ENCODE results near the gene ARID4B.

Gene ARID4B

DNA sequence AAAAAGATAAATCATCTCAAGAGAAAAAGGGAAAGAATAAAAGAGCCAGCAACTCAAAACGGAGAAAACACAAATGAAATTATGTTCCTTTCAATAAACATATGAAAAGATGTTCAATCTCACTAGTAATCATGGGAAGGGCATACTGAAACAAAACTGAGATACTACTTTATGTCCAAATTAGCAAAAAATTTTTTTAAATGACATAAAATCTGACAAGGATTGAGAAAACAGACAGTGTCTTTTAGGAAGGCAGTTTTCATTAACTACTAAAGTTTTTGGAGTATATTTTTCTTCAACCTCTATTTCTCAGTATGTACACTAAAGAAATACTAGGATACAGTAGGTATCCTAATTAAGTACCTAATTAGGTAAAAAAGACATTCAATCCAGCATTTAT lies 73.3 kb downstream of the ARID4B start:
- no peaks in the 10 kb centered on the region for H3K27me3 Mint-ChIP-seq (ENCODE audit: low read depth, poor library complexity)
- H3K36me3 Mint-ChIP-seq (ENCODE audit: low read depth): peaks cover 28% of the 10 kb centered on the region
- H3K4me1 Mint-ChIP-seq: no peaks in the 10 kb centered on the region
- no peak overlapping the region for H3K4me3 Mint-ChIP-seq
- no peak for DNase-seq
- H3K27ac Mint-ChIP-seq: no peak overlapping the region
- no peaks in the 10 kb centered on the region for H3K9me3 Mint-ChIP-seq
- TF ChIP-seq, protein P1, sequence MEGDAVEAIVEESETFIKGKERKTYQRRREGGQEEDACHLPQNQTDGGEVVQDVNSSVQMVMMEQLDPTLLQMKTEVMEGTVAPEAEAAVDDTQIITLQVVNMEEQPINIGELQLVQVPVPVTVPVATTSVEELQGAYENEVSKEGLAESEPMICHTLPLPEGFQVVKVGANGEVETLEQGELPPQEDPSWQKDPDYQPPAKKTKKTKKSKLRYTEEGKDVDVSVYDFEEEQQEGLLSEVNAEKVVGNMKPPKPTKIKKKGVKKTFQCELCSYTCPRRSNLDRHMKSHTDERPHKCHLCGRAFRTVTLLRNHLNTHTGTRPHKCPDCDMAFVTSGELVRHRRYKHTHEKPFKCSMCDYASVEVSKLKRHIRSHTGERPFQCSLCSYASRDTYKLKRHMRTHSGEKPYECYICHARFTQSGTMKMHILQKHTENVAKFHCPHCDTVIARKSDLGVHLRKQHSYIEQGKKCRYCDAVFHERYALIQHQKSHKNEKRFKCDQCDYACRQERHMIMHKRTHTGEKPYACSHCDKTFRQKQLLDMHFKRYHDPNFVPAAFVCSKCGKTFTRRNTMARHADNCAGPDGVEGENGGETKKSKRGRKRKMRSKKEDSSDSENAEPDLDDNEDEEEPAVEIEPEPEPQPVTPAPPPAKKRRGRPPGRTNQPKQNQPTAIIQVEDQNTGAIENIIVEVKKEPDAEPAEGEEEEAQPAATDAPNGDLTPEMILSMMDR (IDR thresholded peaks at IDR 0.05): no peak

DNA sequence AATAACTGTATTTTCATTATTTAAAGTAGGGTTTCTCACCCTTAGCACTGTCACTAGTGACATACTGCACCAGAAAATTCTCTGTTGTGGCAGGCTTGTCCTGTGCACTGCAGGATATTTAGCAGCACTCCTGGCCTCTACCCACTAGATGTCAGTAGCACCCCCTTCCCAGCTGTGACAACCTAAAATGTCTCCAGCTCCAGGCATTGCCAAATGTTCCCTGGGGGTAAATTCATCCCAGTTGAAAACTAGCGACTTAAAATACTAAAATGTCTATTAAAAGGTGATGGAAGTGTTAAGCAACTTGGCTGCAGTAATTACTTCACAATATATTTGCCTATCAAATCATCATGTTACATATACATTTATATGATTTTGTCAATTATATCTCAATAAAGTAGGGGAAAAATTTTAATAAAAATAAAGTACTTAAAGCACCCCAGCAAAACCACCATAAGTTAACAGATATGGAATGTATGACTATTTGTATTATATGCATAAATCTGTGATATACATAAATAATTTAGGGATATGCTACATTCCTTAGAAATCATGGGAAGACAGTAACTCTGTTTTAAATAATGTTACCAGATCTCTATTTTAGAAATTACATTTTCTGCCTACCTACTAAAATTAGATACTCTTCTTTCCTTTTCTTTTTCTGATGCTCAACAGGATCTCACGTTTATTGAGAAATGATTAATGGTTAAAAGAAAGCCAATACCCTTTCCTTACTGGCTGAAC lies 74.6 kb downstream of the ARID4B start:
- Mint-ChIP-seq H3K27me3 (ENCODE audit: low read depth, poor library complexity) (no peaks in the 10 kb centered on the region), H3K4me1 (no peaks in the 10 kb centered on the region), H3K9me3 (no peaks in the 10 kb centered on the region), H3K27ac (no peak overlapping the region), H3K4me3 (no peak overlapping the region), H3K36me3 (ENCODE audit: low read depth) (peaks cover 32% of the 10 kb centered on the region)
- TF ChIP-seq, protein P1 (IDR thresholded peaks at IDR 0.05): peak; percentile 81
- DNase-seq: peak; percentile 56

DNA sequence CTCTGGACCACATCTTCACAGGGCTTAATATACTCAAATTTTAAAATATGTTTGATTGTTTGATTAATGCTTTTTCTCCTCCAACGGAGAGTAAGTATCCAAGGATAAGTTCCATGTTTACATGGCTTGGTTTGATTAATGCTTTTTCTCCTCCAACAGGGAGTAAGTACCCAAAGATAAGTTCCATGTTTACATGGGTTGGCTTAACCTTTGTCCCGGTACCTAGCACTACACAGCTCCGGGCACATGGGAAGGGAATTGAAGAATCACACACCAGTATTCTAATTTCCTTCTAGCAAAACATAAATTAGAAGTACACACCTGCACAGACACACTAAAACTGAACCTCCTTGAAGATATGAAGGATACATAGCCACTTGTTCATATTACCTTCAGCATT lies 77.5 kb downstream of the ARID4B start:
- Mint-ChIP-seq H3K9me3 (no peaks in the 10 kb centered on the region), H3K4me3 (no peak overlapping the region), H3K27ac (no peak overlapping the region), H3K4me1 (no peaks in the 10 kb centered on the region), H3K36me3 (ENCODE audit: low read depth) (peaks cover 43% of the 10 kb centered on the region), H3K27me3 (ENCODE audit: low read depth, poor library complexity) (no peaks in the 10 kb centered on the region)
- TF ChIP-seq, protein P1 (IDR thresholded peaks at IDR 0.05): no peak
- DNase-seq: no peak

DNA sequence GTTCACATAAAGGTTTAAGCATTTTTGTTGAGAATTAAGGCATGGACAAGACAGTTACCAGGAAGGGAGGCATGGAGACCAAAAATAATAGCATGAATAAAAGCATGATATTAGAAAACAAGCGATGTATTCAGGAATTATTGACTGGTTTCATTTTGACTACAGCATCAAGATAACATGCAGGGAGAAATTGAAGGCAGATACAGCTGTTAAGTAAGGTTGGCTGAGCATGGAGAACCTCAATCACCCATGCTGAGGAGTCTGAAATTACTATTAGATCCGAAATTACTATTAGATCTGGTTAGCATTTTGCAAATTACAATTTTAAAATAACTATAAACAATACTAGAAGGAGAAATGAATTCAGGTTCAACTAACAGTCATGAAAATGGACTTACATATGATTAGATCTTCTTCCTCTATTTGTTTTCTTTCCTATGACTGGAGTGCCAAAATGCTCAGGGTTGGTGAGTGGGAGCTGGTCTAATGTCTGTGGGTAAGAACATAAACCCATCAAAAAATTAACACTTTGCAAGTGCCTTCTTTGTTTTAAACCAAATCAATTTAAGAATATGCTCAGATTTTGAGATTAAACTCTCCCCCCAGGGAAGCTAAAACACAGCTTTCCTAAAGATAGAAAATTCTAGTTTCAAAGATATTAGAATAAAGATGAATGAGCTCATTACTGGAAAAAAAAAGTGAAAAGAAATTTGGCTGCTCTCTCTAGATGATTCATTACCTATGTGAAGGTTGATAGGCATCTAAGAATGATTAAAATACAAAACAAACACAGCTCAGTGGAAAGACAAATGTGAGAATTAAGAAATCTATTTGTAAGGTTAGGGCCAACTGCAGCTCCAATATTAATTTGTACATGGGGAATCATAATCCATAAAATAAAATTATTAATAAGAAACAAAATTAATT lies 81.7 kb downstream of the ARID4B start:
- H3K36me3 Mint-ChIP-seq (ENCODE audit: low read depth): peaks cover 67% of the 10 kb centered on the region
- DNase-seq: no peak
- H3K4me3 Mint-ChIP-seq: no peak overlapping the region
- peak overlapping the region; percentile 49 for H3K27ac Mint-ChIP-seq
- no peaks in the 10 kb centered on the region for H3K27me3 Mint-ChIP-seq (ENCODE audit: low read depth, poor library complexity)
- no peaks in the 10 kb centered on the region for H3K4me1 Mint-ChIP-seq
- H3K9me3 Mint-ChIP-seq: no peaks in the 10 kb centered on the region
- TF ChIP-seq, protein P1 (IDR thresholded peaks at IDR 0.05): no peak

DNA sequence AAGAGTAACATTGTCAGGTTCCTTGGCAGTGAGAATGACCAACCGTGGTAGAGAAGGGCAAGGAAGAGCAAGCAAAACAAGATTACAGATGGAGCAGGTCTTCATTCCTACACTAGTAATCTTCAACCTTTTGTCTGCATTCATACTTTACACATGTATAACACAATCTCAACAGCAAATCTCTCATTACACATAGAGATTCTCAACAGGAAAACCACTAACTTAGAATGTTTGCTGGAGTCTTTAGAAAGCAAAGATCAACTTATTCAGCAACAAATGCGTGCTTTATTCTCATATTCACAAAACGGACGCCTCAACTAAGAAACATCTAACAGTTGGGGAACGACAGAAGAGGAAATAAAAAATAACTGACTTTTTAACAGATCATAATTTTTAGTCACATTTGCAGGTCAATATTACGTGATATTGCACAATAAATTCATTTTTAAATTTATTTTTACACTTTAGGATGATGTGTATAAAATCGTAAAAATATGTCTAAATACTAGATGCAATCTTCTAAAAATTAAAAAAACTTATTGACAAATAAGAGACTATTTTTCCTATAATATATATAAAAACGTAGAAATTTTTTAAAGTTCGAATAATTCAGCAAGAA lies 82.9 kb downstream of the ARID4B start:
- H3K27ac Mint-ChIP-seq: peak overlapping the region; percentile 11
- no peak for DNase-seq
- no peak overlapping the region for H3K4me3 Mint-ChIP-seq

More for the DNA sequence above, 82.9 kb downstream of the ARID4B start:
- Mint-ChIP-seq H3K27me3 (ENCODE audit: low read depth, poor library complexity) (no peaks in the 10 kb centered on the region), H3K4me1 (no peaks in the 10 kb centered on the region), H3K36me3 (ENCODE audit: low read depth) (peaks cover 64% of the 10 kb centered on the region), H3K9me3 (no peaks in the 10 kb centered on the region)
- TF ChIP-seq, protein P1 (IDR thresholded peaks at IDR 0.05): no peak

Data from nephron progenitor cell (in vitro differentiated cells).